ENCODE data around the gene ESYT2. TPM values are rescaled to one million over a fixed set of nuclear protein-coding genes. Genes with fewer than 3 reads are reported as not detected.

Gene ESYT2
- total RNA-seq, 2 donors from 2014 or later: 30.7 to 36.9 TPM

- Histone ChIP-seq H3K9ac (ENCODE audit: extremely low read depth, low read length, poor library complexity, severe bottlenecking) (peak overlapping the region; percentile 92), H3K9me3 (ENCODE audit: control insufficient read depth, low read length) (peaks cover 4% of the 10 kb centered on the region), H3K27me3 (ENCODE audit: control insufficient read depth, insufficient read depth, low read length, poor library complexity, severe bottlenecking) (no peaks in the 10 kb centered on the region), H3K27ac (ENCODE audit: low read depth, low read length) (no peak overlapping the region), H3K4me1 (ENCODE audit: control insufficient read depth, insufficient read depth, low read length) (no peaks in the 10 kb centered on the region), H3K36me3 (ENCODE audit: control insufficient read depth, insufficient read depth, low read length) (peaks cover 30% of the 10 kb centered on the region), H3K4me3 (ENCODE audit: low read length) (peak overlapping the region; percentile 92)
- 52 to 70% methylated on average over 3 of the region's 3 CpGs for WGBS, 2 experiments (ENCODE audit: insufficient coverage in 1 of 2, insufficient read length in 1 of 2)
- TF ChIP-seq CTCF (conservative IDR thresholded peaks at IDR 0.05): no peak
- peaks cover 6% of the 10 kb centered on the region for H3K9me3 Mint-ChIP-seq
- H3K27ac Mint-ChIP-seq: no peak overlapping the region
- peaks cover 28% of the 10 kb centered on the region for H3K36me3 Mint-ChIP-seq (ENCODE audit: low read depth)
- H3K27me3 Mint-ChIP-seq (ENCODE audit: insufficient read depth): no peaks in the 10 kb centered on the region
- H3K4me3 Mint-ChIP-seq: peak overlapping the region; percentile 75
- peaks cover 24% of the 10 kb centered on the region for H3K4me1 Mint-ChIP-seq
- no peak for DNase-seq
These were observed 126.4 kb downstream of the ESYT2 start for GRCh38 chr7:158702944-158703343.

GRCh38 chr7:158702196-158702595 lies 127.1 kb downstream of the ESYT2 start:
- Histone ChIP-seq H3K9ac (ENCODE audit: extremely low read depth, low read length, poor library complexity, severe bottlenecking) (no peak overlapping the region), H3K9me3 (ENCODE audit: control insufficient read depth, low read length) (no peaks in the 10 kb centered on the region), H3K27me3 (ENCODE audit: control insufficient read depth, insufficient read depth, low read length, poor library complexity, severe bottlenecking) (no peaks in the 10 kb centered on the region), H3K27ac (ENCODE audit: low read depth, low read length) (no peak overlapping the region), H3K4me3 (ENCODE audit: low read length) (peak overlapping the region; percentile 92), H3K4me1 (ENCODE audit: control insufficient read depth, insufficient read depth, low read length) (no peaks in the 10 kb centered on the region), H3K36me3 (ENCODE audit: control insufficient read depth, insufficient read depth, low read length) (peaks cover 31% of the 10 kb centered on the region)
- H3K4me1 Mint-ChIP-seq: peaks cover 24% of the 10 kb centered on the region
- H3K36me3 Mint-ChIP-seq (ENCODE audit: low read depth): peaks cover 33% of the 10 kb centered on the region
- no peak overlapping the region for H3K27ac Mint-ChIP-seq
- H3K9me3 Mint-ChIP-seq: no peaks in the 10 kb centered on the region
- no peaks in the 10 kb centered on the region for H3K27me3 Mint-ChIP-seq (ENCODE audit: insufficient read depth)
- no peak for DNase-seq
- 34 to 63% methylated on average over 3 to 4 of the region's 4 CpGs for WGBS, 2 experiments (ENCODE audit: insufficient coverage in 1 of 2, insufficient read length in 1 of 2)
- TF ChIP-seq CTCF (conservative IDR thresholded peaks at IDR 0.05): no peak
- H3K4me3 Mint-ChIP-seq: no peak overlapping the region

GRCh38 chr7:158700008-158700407 lies 129.3 kb downstream of the ESYT2 start:
- no peaks in the 10 kb centered on the region for H3K27me3 Mint-ChIP-seq (ENCODE audit: insufficient read depth)
- no peak overlapping the region for H3K27ac Mint-ChIP-seq
- peaks cover 22% of the 10 kb centered on the region for H3K4me1 Mint-ChIP-seq
- Histone ChIP-seq H3K9ac (ENCODE audit: extremely low read depth, low read length, poor library complexity, severe bottlenecking) (no peak overlapping the region), H3K4me3 (ENCODE audit: low read length) (no peak overlapping the region), H3K9me3 (ENCODE audit: control insufficient read depth, low read length) (no peaks in the 10 kb centered on the region), H3K27ac (ENCODE audit: low read depth, low read length) (no peak overlapping the region), H3K36me3 (ENCODE audit: control insufficient read depth, insufficient read depth, low read length) (peaks cover 50% of the 10 kb centered on the region), H3K27me3 (ENCODE audit: control insufficient read depth, insufficient read depth, low read length, poor library complexity, severe bottlenecking) (no peaks in the 10 kb centered on the region), H3K4me1 (ENCODE audit: control insufficient read depth, insufficient read depth, low read length) (no peaks in the 10 kb centered on the region)
- H3K36me3 Mint-ChIP-seq (ENCODE audit: low read depth): peaks cover 47% of the 10 kb centered on the region
- WGBS, 2 experiments (ENCODE audit: insufficient coverage in 1 of 2, insufficient read length in 1 of 2): 83 to 98% methylated on average over 1 to 5 of the region's 5 CpGs
- no peaks in the 10 kb centered on the region for H3K9me3 Mint-ChIP-seq
- TF ChIP-seq CTCF (conservative IDR thresholded peaks at IDR 0.05): no peak
- no peak overlapping the region for H3K4me3 Mint-ChIP-seq
- DNase-seq: no peak
